SK-N-SH treated with all-trans-retinoic acid at 6 μM for 48 hours (cell line): ENCODE data around the gene OR7G1.
A peak's percentile ranks its signal among the peaks of the same experiment; 100 is the strongest.
"Not testable (repeated sequence)": the region's sequence is repeated elsewhere in the genome, so short reads cannot be mapped to it uniquely, and the experiment has no call there.

ENCODE experiments used
- ATAC-seq: fragments of 200-7000 bp; cut with Tn5 transposase; 3 replicates; pipeline ENCODE4 v1.9.1; 2020; ENCODE audit warnings: mild to moderate bottlenecking, moderate library complexity
- ARNTL ChIP-seq: fragments of 450-650 bp; formaldehyde crosslinking; IDR thresholded peaks from 2 replicates; pipeline ENCODE4 v1.5.0; 2020; ENCODE audit warnings: low read depth, mild to moderate bottlenecking, moderate library complexity, borderline replicate concordance
- BACH2 ChIP-seq: fragments of 250-450 bp; sonication (Bioruptor Pico); IDR thresholded peaks from 2 replicates; pipeline ENCODE4 v1.9.0; 2021; ENCODE audit warnings: mild to moderate bottlenecking, borderline replicate concordance
- CREB5 ChIP-seq: fragments of 250-450 bp; sonication (Bioruptor Pico); IDR thresholded peaks from 2 replicates; pipeline ENCODE4 v1.5.1; 2020; ENCODE audit warnings: low read depth, mild to moderate bottlenecking, moderate library complexity
- CSDC2 ChIP-seq: fragments of 250-450 bp; sonication (Bioruptor Pico); IDR thresholded peaks from 2 replicates; pipeline ENCODE4 v1.5.0; 2020; ENCODE audit warnings: mild to moderate bottlenecking, moderate library complexity
- CSRNP3 ChIP-seq: fragments of 250-450 bp; sonication (Bioruptor Pico); IDR thresholded peaks from 2 replicates; pipeline ENCODE4 v1.5.1; 2021; ENCODE audit warnings: mild to moderate bottlenecking, moderate library complexity
- ESRRG ChIP-seq: fragments of 250-450 bp; sonication (Bioruptor Pico); IDR thresholded peaks from 2 replicates; pipeline ENCODE4 v1.6.1; 2021; ENCODE audit warnings: mild to moderate bottlenecking
- GLIS3 ChIP-seq: fragments of 250-450 bp; sonication (Bioruptor Pico); IDR thresholded peaks from 2 replicates; pipeline ENCODE4 v1.5.0; 2020; ENCODE audit warnings: mild to moderate bottlenecking, moderate library complexity
- ISL1 ChIP-seq: fragments of 250-450 bp; sonication (Bioruptor Pico); IDR thresholded peaks from 2 replicates; pipeline ENCODE4 v2.1.2; 2022; ENCODE audit warnings: mild to moderate bottlenecking, moderate library complexity
- OSR1 ChIP-seq: fragments of 250-450 bp; sonication (Bioruptor Pico); IDR thresholded peaks from 2 replicates; pipeline ENCODE4 v1.8.0; 2022; ENCODE audit warnings: moderate library complexity, mild to moderate bottlenecking, inconsistent platforms
- PATZ1 ChIP-seq: fragments of 250-450 bp; sonication (Bioruptor Pico); IDR thresholded peaks from 2 replicates; pipeline ENCODE4 v1.8.0; 2020; ENCODE audit warnings: mild to moderate bottlenecking, moderate library complexity, borderline replicate concordance
- POU6F1 ChIP-seq: fragments of 250-450 bp; sonication (Bioruptor Pico); IDR thresholded peaks from 2 replicates; pipeline ENCODE4 v1.8.0; 2021; ENCODE audit warnings: low read depth, mild to moderate bottlenecking, moderate library complexity, borderline replicate concordance
- PPARA ChIP-seq: fragments of 250-450 bp; sonication (Bioruptor Pico); IDR thresholded peaks from 2 replicates; pipeline ENCODE4 v1.5.0; 2020; ENCODE audit warnings: mild to moderate bottlenecking, borderline replicate concordance
- RARB ChIP-seq: fragments of 250-450 bp; sonication (Bioruptor Pico); IDR thresholded peaks from 2 replicates; pipeline ENCODE4 v1.8.0; 2021; ENCODE audit warnings: mild to moderate bottlenecking, moderate library complexity
- SNAI2 ChIP-seq: fragments of 250-450 bp; sonication (Bioruptor Pico); IDR thresholded peaks from 2 replicates; pipeline ENCODE4 v1.5.0; 2020; ENCODE audit warnings: mild to moderate bottlenecking, moderate library complexity
- TCF4 ChIP-seq: fragments of 250-450 bp; sonication (Bioruptor Pico); IDR thresholded peaks from 2 replicates; pipeline ENCODE4 v1.8.0; 2021; ENCODE audit warnings: mild to moderate bottlenecking, moderate library complexity, borderline replicate concordance
- TOX ChIP-seq: fragments of 250-450 bp; sonication (Bioruptor Pico); IDR thresholded peaks from 2 replicates; pipeline ENCODE4 v1.8.0; 2021; ENCODE audit warnings: mild to moderate bottlenecking, moderate library complexity, borderline replicate concordance
- ZC3H10 ChIP-seq: fragments of 250-450 bp; sonication (Bioruptor Pico); IDR thresholded peaks from 2 replicates; pipeline ENCODE4 v1.5.1; 2021; ENCODE audit warnings: mild to moderate bottlenecking, moderate library complexity
- ZFP3 ChIP-seq: fragments of 250-450 bp; sonication (Bioruptor Pico); IDR thresholded peaks from 2 replicates; pipeline ENCODE4 v1.5.0; 2020; ENCODE audit warnings: mild to moderate bottlenecking, moderate library complexity
- ZFP30 ChIP-seq: fragments of 450-650 bp; formaldehyde crosslinking; IDR thresholded peaks from 2 replicates; pipeline ENCODE4 v1.5.0; 2022; ENCODE audit warnings: mild to moderate bottlenecking, moderate library complexity
- ZNF565 ChIP-seq: fragments of 450-650 bp; formaldehyde crosslinking; conservative IDR thresholded peaks from 2 replicates; pipeline ENCODE4 v1.5.0; 2020; ENCODE audit warnings: low read depth, mild to moderate bottlenecking, moderate library complexity
- ZNF70 ChIP-seq: fragments of 450-650 bp; formaldehyde crosslinking; IDR thresholded peaks from 2 replicates; pipeline ENCODE4 v1.5.0; 2020; ENCODE audit warnings: mild to moderate bottlenecking, moderate library complexity
- ZNF8 ChIP-seq: fragments of 450-650 bp; formaldehyde crosslinking; IDR thresholded peaks from 2 replicates; pipeline ENCODE4 v1.5.0; 2020; ENCODE audit warnings: mild to moderate bottlenecking, moderate library complexity

OR7G1 gene

GRCh38 chr19:9075064-9075949, 40.3 kb downstream of the OR7G1 start (continued):
- peak; percentile 53; the same call in 1 of the 2 replicates for TF ChIP-seq ZFP3 (CRISPR knock-in tag)
- no peak for TF ChIP-seq TOX (CRISPR knock-in tag)
- TF ChIP-seq GLIS3 (CRISPR knock-in tag) = no peak
- no peak for TF ChIP-seq ESRRG (CRISPR knock-in tag)
- TF ChIP-seq ZNF70 (CRISPR knock-in tag) = no peak

- ATAC-seq = no peak
- TF ChIP-seq POU6F1 (no peak), CREB5 (CRISPR knock-in tag) (no peak), SNAI2 (no peak), OSR1 (no peak), ZC3H10 (CRISPR knock-in tag) (no peak), PPARA (no peak), ZFP3 (CRISPR knock-in tag) (no peak), ZNF70 (CRISPR knock-in tag) (no peak), PATZ1 (CRISPR knock-in tag) (no peak), ISL1 (CRISPR knock-in tag) (no peak), GLIS3 (CRISPR knock-in tag) (no peak), ARNTL (CRISPR knock-in tag) (no peak), TCF4 (CRISPR knock-in tag) (no peak), ESRRG (CRISPR knock-in tag) (no peak), ZFP30 (CRISPR knock-in tag) (no peak), ZNF565 (CRISPR knock-in tag) (no peak), BACH2 (CRISPR knock-in tag) (no peak), CSRNP3 (CRISPR knock-in tag) (no peak), RARB (CRISPR knock-in tag) (no peak), ZNF8 (CRISPR knock-in tag) (no peak)
Measured at GRCh38 chr19:9073806-9074205, 41.8 kb downstream of the OR7G1 start.

GRCh38 chr19:9071720-9072119, 43.8 kb downstream of the OR7G1 start:
- not testable (repeated sequence) for ATAC-seq

- no peak for ATAC-seq
- TF ChIP-seq CSDC2 (CRISPR knock-in tag) = no peak
- no peak for TF ChIP-seq ZFP3 (CRISPR knock-in tag)
- TF ChIP-seq OSR1 = no peak
- no peak for TF ChIP-seq ZNF8 (CRISPR knock-in tag)
- TF ChIP-seq SNAI2 = no peak
- TF ChIP-seq CSRNP3 (CRISPR knock-in tag) = no peak
- no peak for TF ChIP-seq ISL1 (CRISPR knock-in tag)
- no peak for TF ChIP-seq ARNTL (CRISPR knock-in tag)
- TF ChIP-seq ESRRG (CRISPR knock-in tag) = no peak
- TF ChIP-seq PATZ1 (CRISPR knock-in tag) = no peak
- no peak for TF ChIP-seq PPARA
- TF ChIP-seq GLIS3 (CRISPR knock-in tag) = no peak
- TF ChIP-seq TCF4 (CRISPR knock-in tag) = no peak
- TF ChIP-seq ZNF565 (CRISPR knock-in tag) = no peak
- TF ChIP-seq POU6F1 = no peak
- TF ChIP-seq BACH2 (CRISPR knock-in tag) = no peak
- no peak for TF ChIP-seq ZC3H10 (CRISPR knock-in tag)
Measured at GRCh38 chr19:9070066-9070465, 45.5 kb downstream of the OR7G1 start.
